Loucy (cell line): ENCODE data around the gene SLC9A4.

Experiments
- CTCF ChIP-seq: fragments of 200-600 bp; sonication (generic); conservative IDR thresholded peaks from 2 replicates; pipeline ENCODE4 v1.5.1; 2014; ENCODE audit warnings: mild to moderate bottlenecking, antibody characterized with exemption, low read length
- EZH2phosphoT487 ChIP-seq: fragments of 200-600 bp; IDR thresholded peaks from 2 replicates; pipeline ENCODE4 v1.6.1; 2018; ENCODE audit warnings: antibody characterized with exemption, mild to moderate bottlenecking, moderate library complexity, borderline replicate concordance

GRCh38 chr2:102505290-102505689 is 32.3 kb downstream of the SLC9A4 start:
- no peak for TF ChIP-seq CTCF
- TF ChIP-seq EZH2phosphoT487 = no peak
